HTR-8/SVneo (cell line): Measurements from ENCODE around the gene ANKRD11.
A peak's percentile ranks its signal among the peaks of the same experiment; 100 is the strongest.

Experiments
- DNase-seq: peaks from one replicate; pipeline ENCODE4 v3.0.0; 2011; ENCODE audit warnings: low spot score, mixed read lengths; ENCODE audit not compliant: insufficient read length
- FAIRE-seq: peaks from 2 replicates; lab custom pipeline; 2011; peaks lifted over from hg19 to GRCh38; lab: Jason Lieb, UNC

The ANKRD11 gene

DNA sequence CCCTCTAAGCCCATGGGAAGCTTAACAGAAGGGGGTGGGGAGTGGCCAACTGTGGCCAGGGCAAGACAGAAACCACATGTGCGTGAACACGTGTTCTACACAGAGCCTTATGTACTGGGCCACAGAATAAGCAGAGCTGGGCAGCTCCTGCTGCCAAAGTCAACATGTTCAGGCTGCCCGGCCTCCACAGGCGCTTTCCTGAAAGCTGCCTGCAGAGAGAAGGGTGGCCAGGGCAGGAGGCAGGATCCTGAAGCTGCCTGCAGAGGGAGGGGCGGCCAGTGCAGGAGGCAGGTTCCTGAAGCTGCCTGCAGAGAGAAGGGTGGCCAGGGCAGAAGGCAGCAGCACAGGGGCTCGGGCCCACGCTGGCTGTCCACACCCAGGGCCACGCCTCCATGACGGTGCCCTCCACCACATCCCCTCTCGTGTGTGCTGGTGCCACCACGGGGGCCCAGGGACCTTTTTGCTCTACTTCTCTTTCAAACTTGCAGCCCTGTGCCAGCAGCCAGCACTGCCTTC lies 79.5 kb downstream of the ANKRD11 start:
- DNase-seq (no peak), FAIRE-seq (no peak)

DNA sequence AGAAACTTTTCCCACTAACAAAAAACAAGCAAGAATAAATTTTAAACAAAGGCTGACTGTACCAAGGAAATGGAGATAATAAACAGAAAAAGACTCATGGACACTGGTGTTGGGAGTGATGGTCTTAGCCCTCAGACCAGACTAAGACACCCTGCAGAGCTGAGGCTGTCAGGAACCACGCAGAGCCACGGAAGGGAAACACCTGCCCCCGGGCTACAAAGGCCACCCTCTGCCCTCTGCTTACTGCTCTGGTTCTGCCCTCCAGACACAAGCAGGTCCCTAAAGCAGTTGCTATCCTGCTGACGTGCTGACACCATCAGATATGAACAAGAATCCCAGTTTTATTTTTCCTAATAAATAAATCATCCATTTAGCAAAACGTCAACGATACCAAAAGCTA lies 80.0 kb downstream of the ANKRD11 start:
- DNase-seq (no peak), FAIRE-seq (no peak)

DNA sequence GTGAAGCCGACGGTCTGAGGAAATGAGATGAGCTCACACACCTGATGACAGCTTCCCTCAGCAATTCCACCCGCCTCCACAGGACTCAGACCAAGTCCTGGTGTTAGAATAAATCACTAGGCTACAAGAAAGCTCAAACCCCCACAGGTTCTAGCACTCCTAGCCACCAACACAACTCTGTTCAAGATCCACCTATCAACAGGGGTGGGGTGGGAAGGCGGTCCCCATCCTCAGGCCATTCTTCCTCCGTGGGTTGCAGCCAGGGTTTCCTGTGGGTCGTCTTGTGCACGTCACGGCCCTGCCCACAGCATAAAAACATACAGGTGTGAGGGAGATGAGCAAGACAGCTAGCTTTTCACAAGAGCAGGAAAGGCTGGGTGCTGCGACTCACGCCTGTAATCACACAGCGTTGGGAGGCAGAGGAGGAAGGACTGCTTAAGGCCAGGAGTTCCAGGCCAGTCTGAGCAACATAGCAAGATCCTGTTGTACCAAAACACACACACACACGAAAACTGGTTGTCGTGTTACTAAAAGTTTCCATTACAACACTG lies 81.1 kb downstream of the ANKRD11 start:
- FAIRE-seq = no peak
- no peak for DNase-seq

DNA sequence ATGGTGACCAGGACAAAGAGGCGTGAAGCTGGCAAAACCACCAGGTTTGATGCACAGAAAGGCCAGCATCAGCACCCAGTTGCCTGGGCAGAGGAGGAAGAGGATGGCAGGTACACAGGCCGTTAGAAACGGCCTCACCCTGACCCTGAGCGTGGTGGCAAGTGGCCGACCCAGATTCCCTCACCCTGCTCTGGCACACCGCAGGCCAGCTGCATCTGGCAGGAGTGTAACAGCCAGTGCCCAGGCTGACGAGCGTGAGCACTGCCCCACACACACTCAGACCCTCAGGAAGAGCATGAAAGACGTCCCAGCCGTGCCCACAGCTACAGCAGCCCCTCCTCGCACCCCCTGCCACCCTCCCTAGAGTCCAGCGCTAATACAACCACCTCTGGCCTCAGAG lies 82.0 kb downstream of the ANKRD11 start:
- no peak for FAIRE-seq

DNA sequence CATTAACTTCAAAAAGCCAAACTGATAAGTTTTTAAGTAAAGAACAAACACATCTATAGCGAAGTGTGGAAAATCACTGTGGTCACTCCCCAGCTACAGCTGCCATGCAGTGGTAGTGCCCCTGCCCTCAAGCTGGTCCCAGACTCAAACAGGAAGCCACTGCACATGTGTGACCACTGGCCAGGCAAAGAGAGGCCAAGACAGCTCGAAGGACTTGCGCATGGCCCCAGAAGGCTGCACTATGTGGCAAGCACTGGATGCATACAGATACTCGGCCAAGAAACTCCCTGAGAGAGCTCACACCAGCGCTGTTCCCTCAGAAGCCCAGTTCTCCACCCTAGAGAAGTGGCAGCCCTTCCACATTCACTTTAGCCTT lies 82.4 kb downstream of the ANKRD11 start:
- no peak for FAIRE-seq

More for the DNA sequence above, 82.0 kb downstream of the ANKRD11 start:
- DNase-seq = no peak

DNA sequence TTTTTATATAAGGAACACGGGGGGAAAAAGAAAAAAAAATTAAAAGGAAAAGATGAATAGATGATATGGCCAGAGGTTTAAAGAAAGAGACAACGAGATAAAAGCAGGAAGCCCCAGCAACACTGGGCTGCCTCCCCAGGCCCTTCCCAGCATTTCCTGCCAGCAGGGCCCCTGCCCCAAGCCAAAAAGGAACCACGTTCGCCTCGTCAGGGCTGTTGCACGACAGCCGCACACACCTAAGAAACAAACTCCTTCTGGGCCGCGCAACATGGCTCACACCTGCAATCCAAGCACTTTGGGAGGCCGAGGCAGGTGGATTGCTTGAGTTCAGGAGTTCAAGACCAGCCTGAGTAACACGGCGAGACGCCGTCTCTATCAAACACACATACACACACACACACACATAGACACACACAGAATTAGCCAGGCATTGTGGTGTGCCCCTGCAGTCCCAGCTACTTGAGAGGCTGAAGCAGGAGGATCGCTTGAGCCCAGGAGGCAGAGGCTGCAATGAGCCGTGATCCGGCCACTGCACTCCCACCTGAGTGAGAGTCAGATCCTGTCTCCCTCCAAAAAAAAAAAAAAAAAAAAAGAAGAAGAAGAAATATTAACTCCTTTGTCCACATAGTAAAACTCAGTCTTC lies 83.0 kb downstream of the ANKRD11 start:
- FAIRE-seq = no peak

More for the DNA sequence above, 82.4 kb downstream of the ANKRD11 start:
- no peak for DNase-seq

DNA sequence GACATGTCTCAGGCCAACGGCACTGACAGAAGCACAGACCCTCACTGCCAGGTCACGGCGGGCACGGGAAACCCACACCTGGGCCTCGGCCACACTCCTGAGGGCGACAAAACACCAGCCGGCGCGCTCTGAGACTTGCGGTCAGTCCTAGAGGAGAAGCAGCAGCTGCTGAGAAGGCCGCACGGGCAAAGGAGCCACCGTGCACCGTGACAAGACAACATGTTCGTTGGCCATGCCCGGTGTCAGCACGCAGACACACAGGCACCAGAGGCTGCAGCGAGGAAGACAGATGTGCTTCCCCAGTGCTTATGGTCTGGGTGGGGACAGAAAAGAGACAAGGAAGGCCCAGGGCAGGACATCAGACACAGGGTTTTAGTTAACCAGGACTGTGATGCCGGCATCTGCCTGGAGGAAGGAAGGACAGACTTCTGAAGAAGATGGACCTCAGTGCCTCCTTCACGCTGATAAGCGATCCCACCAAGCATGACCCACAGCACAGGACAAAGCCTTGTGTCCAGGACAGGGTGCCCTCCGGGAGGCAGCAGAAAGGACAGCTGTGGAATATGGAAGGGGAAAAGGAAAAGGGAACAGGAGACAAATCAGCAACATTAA lies 84.0 kb downstream of the ANKRD11 start:
- DNase-seq (no peak), FAIRE-seq (no peak)

More for the DNA sequence above, 83.0 kb downstream of the ANKRD11 start:
- DNase-seq = no peak

DNA sequence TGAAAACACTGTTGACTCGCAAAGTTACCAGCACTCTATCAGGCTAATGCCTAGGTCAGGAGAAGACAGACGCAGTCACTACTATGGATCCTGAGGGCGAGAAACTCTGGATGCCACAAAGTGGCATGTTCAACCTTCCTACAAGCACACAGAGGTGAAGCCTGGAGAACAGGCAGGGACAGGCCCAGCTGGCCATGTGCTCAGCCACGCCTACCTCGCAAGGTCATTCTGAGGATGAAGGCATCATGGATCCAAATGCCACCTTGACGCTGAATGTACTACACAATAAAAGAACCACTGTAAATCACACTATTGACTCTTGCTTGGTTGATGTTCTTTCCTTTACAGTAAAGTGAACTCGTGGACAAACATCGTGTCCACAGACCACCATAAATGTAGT lies 85.8 kb downstream of the ANKRD11 start:
- FAIRE-seq (no peak), DNase-seq (no peak)

DNA sequence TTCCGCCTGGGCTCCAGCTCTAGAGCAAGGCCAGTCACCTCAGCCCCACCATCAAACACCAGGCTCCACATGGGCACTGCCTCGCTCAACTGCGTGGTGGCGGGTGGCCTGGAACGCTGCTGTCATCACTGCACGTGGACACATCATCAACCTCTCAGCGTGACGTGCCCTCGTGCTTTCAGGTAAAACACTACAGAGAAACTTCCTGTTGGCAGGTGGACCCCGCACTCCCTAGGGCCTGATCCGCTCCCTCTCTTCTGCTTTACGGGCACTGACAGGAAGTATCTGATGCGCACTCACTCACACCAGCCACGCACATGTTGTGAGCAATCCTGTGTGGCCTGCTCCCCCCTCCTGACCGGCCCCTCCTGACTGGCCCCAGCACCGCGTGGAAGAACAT lies 87.4 kb downstream of the ANKRD11 start:
- DNase-seq (no peak), FAIRE-seq (no peak)

DNA sequence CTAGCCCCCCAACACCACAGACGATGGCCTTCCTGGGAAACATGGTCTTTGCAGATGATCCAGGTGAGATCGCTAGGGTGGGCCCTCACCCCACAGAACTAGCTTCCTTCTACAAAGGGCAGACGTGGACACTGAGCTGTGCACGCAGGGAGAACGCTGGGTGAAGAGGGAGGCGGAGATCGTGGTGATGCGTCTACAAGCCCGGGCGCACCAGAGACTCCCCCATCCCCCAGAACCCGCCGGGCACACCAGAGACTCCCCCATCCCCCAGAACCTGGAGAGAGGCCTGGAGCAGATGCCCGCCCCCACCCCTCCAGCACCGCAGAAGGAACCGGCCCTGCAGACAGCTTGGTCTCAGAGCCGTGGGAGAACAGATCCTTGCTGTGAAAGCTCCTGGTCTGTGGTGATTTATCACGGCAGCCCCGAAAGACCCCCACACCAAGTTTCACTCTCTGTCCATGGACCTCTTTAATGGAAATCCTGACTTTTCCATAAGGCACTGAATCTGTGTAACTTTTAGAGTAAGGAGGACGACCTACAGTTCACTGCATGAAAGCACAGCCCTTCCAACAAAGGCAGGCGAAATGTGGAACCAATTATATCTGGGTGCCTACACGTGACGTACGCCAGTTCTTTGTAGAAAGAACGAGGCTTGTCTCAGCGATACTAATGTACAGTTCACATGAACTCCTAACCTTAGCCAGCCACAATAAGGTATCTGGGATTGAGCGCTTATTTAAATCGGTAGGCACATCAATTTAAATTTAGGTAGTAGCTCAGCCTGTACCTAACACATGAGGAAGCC lies 88.5 kb downstream of the ANKRD11 start:
- DNase-seq (no peak), FAIRE-seq (peak; percentile 70)

DNA sequence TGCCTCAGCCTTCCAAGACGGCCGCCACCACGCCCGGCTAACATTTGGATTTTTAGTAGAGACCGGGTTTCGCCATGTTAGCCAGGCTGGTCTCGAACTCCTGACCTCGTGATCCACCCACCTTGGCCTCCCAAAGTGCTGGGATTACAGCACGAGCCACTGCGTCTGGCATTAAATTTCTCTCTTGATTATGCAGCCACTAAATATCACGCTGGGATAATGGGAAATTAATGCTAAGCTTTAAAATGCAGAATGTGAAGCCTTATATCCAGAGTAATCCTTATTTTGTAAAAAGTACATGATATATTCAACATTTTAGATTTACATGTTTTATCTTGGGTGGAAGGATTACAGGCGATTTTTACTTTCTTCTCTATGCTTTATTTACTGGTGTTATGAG lies 89.2 kb downstream of the ANKRD11 start:
- FAIRE-seq = no peak
- DNase-seq = no peak

DNA sequence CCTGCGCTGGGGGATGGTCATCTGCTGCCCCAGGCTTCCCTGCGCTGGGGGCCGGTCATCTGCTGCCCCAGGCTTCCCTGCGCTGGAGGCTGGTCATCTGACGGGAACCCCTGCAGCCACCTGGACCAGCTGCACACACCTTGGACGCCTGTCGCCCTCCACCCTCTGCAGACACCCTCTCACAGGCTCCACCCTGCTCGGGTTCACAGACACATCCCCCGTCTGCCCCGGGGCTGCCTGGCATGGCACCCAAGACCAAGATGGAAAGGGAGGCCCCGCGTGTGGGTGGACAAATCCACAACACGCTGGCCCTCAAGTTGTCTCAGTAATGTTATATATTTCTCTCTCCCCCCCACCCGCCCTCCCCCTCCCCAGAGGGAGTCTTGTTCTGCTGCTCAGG lies 89.6 kb downstream of the ANKRD11 start:
- FAIRE-seq (no peak), DNase-seq (no peak)

DNA sequence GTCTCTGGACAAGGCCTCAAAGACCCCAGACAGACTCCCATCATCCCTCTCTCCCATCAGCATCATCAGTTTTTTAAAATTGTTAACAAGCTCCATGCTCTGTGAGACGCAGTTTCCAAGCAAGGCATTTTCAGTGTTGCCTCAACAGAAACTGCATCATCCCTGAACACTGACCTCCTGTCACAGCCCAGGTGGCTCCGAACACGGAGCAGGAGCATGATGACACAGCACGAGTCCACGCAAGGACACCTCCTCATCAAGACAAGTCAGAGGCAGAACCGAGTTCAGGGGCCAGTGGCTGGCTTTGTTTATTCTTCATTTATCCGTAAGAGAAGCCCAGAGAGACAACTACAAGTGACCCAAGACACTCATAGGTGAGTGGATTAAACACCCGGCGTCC lies 91.4 kb downstream of the ANKRD11 start:
- FAIRE-seq (no peak), DNase-seq (no peak)

DNA sequence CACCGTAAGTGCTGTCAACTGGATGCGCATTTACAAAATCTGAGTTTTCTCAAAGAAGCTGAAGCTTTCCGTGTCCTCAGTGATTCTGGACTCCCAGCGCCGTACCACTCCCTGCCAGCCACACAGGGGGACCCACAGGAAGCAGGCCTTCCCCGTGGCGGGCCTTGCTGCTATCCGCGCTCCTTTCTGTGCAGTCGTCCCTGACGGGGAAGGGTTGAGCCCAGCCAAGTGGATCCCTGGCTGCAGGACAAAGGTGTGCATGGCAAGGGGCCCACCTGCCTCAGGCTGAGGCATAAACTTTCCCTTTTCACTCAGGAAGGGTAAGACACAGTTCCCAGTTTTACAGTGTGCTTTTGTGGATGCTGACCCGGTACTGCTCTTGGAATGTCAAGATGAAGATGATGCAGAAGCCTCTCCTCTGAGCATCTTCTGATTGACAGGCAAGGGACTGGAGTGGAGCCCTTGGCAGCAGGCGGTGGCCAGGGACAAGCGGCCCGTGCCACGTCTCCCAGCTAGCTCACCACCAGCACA lies 93.0 kb downstream of the ANKRD11 start:
- no peak for FAIRE-seq
- DNase-seq = no peak

DNA sequence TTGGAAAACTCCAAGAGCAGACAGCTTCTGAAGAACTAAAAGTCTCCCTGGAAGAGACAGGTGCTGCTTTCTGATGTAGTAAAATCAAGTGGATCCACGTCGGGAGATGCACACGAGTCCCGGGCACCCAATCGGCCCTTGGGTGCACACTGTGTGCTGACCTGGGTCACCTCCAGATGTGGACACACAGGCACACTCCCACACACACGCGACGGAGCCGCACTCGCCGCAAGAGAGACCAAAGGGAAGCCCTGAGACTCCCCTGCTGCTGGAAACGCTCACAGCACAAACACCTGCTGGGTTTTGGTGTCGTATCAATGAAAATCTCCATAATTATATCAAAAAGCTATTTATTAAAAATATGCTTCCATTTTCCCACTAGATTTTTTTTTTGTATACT lies 94.2 kb downstream of the ANKRD11 start:
- FAIRE-seq = no peak
- DNase-seq = no peak

DNA sequence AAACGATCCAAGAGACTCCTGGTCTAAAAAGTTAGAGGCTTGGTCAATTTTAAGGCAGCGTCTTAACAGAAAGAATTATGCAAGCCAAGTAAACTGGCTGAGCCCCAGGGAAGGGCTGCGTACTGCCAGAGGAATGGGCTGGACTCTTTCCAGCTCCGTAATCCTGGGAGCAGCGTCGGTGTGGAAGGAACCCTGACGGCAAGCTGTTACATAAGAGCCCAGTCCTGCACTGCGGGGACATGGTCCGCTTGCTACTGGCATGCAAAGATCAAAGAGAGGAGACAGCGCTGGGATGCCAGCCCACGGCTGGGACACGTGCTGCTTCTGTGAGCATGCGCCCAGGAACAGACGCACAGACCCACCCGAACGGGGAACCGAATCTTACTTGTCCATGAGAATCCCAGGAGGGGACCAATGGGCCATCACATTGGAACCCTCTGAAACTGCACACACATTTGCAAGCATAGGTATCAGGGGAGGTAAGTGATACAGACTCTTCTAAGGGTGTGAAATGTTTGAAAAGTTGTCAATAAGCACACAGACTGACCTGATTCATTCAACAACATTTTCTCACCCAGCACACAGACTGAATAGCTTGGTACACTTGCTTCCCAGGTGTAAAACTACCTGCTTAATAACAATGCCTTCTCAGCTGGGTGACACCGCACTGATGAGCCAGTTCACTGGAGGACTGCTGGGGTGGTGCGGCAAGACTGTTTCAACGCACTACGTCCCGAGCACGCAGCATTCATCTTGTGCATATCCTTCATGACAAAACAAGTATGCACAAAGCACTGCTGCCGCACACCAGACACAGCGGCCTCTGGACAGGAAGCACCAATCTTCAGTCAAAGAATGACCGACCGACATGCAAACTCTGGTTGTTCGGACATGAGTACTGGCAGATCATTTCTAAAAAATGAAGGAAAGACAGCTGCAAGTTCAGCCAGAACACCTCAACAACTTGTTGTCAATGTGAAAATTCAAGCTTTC lies 94.9 kb downstream of the ANKRD11 start:
- peak; percentile 88 for FAIRE-seq

DNA sequence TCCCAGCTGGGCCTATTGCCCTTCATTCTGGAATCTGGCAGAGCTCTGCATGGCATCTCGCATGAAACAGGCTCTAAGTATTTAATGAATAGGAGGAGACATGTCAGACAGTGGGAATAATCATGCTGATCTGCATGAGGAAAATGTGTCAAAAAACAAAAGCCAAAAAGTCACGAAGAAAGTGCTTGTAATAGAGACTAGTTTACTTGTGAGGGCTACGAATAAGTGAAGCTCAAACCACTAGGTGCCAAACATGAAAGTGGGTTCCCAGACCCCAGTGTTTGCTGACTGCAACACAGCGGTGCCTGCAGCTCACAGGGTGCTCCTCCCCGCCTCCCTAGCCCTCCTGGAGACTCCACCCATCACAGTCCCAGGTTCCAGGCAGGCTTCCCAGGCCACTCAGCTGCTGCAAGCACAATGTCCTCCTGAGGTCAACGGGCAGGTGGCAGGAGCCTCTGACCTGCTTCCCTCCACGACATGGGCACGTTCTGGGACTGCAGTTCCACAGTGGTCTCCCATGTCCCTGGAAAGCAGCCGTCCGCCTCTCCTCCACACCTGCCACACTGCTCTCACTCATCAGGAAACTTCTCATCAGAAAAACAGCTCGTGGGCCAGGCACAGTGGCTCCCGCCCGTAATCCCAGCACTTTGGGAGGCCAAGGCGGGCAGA lies 96.5 kb downstream of the ANKRD11 start:
- DNase-seq (no peak), FAIRE-seq (no peak)

More for the DNA sequence above, 94.9 kb downstream of the ANKRD11 start:
- DNase-seq = peak; percentile 95

DNA sequence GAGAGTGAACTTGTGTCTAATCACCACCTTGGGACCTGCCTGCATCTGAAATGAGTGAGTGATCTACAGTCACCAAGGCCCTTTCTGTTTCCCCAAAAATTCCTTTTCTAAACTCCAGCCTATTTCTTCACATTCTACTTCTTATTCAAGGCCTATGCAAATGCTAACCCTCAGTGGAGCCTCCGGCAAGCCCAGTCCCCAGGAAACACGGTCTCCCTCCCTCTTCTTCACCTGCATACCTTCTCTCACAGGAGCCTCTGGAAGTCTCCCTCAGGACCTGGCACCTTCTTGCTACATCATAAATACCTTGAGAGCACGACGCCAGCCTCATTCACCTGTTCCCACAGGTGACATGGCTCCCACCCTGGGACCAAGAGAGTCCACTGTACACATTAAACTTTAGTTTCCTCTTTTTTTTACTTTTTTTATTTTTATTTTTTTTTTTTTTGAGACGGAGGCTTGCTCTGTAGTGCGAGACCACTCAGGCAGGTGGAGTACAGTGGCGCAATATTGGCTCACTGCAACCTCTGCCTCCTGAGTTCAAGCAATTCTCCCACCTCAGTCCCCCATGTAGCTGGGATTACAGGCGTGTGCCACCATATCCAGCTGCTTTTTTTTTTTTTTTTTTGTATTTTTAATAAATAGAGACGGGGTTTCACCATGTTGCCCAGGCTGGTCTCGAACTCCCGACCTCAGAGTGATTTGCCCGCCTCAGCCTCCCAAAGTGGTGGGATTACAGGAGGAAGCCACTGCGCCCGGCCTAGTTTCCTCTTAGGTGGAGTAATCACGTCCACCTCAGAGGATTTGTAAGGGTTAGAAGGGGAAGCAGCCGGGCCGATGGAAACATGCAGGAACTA lies 97.3 kb downstream of the ANKRD11 start:
- DNase-seq (no peak), FAIRE-seq (no peak)
